Skeletal muscle satellite cell (primary cell): ENCODE measurements around the gene PDLIM1.
A peak's percentile ranks its signal among the peaks of the same experiment; 100 is the strongest.

Experiments used
- H3K27me3 ChIP-seq: 2 replicates; pipeline ENCODE4 v1.7.0; 2013; ENCODE audit warnings: low read length; ENCODE audit not compliant: control insufficient read depth, insufficient read depth
- H3K36me3 ChIP-seq: 2 replicates; pipeline ENCODE4 v1.7.0; 2013; ENCODE audit warnings: mild to moderate bottlenecking, control low read depth, low read length; ENCODE audit not compliant: insufficient read depth
- H3K4me1 ChIP-seq: 2 replicates; pipeline ENCODE4 v1.7.0; 2013; ENCODE audit warnings: low read length; ENCODE audit not compliant: control insufficient read depth, insufficient read depth
- H3K4me2 ChIP-seq: 2 replicates; pipeline ENCODE4 v1.7.0; 2013; ENCODE audit warnings: mild to moderate bottlenecking, low read length
- H3K4me3 ChIP-seq: 2 replicates; pipeline ENCODE4 v1.7.0; 2013; ENCODE audit warnings: low read length
- H3K9ac ChIP-seq: 2 replicates; pipeline ENCODE4 v1.7.0; 2013; ENCODE audit warnings: mild to moderate bottlenecking, low read depth, low read length, moderate library complexity
- H3K9me3 ChIP-seq: replicated peaks from 2 replicates; pipeline ENCODE4 v1.7.0; 2013; ENCODE audit warnings: mild to moderate bottlenecking, control low read depth, low read length

PDLIM1 gene

DNA sequence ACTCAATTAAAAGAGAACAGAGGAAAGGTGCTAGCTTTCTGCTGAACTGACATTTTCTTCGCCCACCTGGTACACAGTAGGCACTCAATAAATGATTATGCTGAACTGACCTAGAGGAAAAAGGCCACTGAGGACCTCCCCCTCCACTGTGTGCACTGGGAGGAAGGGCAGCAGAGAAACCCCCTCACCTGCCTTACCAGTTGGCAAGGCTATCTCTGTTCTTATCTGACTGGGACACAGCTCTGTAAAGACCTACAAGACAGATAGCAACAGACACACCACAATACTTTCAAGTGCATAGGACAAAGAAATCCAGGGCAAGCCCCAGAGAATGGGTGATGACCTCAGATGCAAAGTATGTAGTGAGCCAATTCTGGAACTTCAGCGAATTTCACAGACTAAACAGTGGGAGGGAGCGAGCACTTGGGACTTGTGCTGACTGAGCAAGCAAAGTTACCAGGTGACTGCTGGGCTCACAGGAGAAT, 30.4 kb downstream of the PDLIM1 start:
- Histone ChIP-seq H3K36me3 (no peaks in the 10 kb centered on the region), H3K27me3 (no peaks in the 10 kb centered on the region), H3K9ac (peak overlapping the region; percentile 66), H3K4me3 (peak overlapping the region; percentile 48), H3K4me2 (peak overlapping the region; percentile 72), H3K9me3 (no peaks in the 10 kb centered on the region), H3K4me1 (peaks cover 16% of the 10 kb centered on the region)

DNA sequence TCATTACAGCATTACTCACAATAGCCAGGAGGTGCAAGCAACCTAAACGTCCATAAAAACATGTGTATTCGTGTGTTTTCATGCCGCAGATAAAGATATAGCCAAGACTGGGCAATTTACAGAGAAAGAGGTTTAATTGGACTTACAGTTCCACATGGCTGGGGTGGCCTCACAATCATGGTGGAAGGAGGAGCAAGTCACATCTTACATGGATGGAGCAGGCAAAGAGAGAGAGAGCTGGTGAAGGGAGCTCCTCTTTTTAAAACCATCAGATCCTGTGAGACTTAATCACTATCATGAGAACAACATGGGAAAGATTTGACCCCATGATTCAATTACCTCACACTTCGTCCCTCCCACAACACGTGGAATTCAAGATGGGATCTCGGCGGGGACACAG, 33.0 kb downstream of the PDLIM1 start:
- peaks cover 1% of the 10 kb centered on the region for H3K27me3 ChIP-seq

DNA sequence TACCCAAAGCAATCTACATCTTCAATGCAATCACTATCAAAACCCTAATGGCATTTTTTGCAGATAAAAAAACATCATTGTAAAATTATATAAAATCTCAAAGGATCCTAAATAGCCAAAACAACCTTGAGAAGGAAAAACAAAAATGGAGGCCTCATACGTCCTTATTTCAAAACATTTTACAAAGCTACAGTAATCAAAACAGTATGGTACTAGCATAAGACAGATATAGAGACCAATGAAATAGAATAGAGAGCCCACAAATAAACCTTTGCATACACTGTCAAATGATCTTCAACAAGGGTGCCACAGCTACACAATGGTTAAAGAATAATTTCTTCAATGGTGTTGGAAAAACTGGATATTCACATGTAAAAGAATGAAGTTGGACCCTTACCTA, 34.5 kb downstream of the PDLIM1 start:
- H3K9me3 ChIP-seq, result no peaks in the 10 kb centered on the region
- H3K36me3 ChIP-seq, result no peaks in the 10 kb centered on the region
- peaks cover 6% of the 10 kb centered on the region for H3K27me3 ChIP-seq

More for the DNA sequence above, 33.0 kb downstream of the PDLIM1 start:
- Histone ChIP-seq H3K36me3 (no peaks in the 10 kb centered on the region), H3K4me1 (peaks cover 16% of the 10 kb centered on the region), H3K9ac (no peak overlapping the region), H3K4me2 (no peak overlapping the region), H3K4me3 (no peak overlapping the region), H3K9me3 (no peaks in the 10 kb centered on the region)

DNA sequence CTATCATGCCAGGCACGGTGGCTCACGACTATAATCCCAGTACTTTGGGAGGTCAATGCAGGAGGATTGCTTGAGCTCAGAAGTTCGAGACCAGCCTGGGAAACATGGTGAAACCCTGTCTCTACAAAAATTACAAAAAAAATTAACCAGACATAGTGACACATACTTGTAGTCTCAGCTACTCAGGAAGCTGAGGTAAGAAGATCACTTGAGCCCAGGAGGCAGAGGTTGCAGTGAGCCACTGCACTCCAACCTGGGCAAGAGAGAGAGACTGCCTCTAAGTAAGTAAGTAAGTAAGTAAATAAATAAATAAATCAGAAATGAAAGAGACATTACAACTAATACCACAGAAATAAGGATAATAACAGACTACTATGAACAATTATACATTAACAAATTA, 36.2 kb downstream of the PDLIM1 start:
- Histone ChIP-seq H3K36me3 (no peaks in the 10 kb centered on the region), H3K9me3 (no peaks in the 10 kb centered on the region), H3K4me1 (no peaks in the 10 kb centered on the region)

More for the DNA sequence above, 34.5 kb downstream of the PDLIM1 start:
- Histone ChIP-seq H3K4me3 (no peak overlapping the region), H3K9ac (no peak overlapping the region), H3K4me1 (peaks cover 13% of the 10 kb centered on the region), H3K4me2 (no peak overlapping the region)

DNA sequence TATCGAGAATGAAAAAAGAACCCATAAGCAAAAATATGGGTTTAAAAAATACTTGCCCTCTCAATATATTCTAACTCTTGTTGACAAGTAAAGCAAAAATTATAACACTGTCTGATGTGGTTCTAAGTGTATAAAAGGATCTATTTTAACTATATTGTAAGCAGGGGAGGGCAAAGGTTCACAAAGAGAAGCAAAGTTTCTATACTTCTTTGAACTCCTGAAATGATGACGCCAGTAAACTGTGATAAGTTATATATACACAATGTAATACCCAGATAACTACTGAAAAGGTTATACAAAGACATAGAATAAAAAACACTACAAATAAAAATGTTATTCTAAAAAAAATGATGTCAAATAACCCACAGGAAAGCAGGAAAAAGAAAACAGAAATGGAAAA, 37.1 kb downstream of the PDLIM1 start:
- no peaks in the 10 kb centered on the region for H3K9me3 ChIP-seq
- H3K4me2 ChIP-seq, result no peak overlapping the region
- H3K4me3 ChIP-seq, result no peak overlapping the region
- no peak overlapping the region for H3K9ac ChIP-seq
- no peaks in the 10 kb centered on the region for H3K4me1 ChIP-seq
- peaks cover 6% of the 10 kb centered on the region for H3K27me3 ChIP-seq
- no peaks in the 10 kb centered on the region for H3K36me3 ChIP-seq

More for the DNA sequence above, 36.2 kb downstream of the PDLIM1 start:
- Histone ChIP-seq H3K9ac (no peak overlapping the region), H3K4me2 (no peak overlapping the region), H3K27me3 (peaks cover 6% of the 10 kb centered on the region), H3K4me3 (no peak overlapping the region)

DNA sequence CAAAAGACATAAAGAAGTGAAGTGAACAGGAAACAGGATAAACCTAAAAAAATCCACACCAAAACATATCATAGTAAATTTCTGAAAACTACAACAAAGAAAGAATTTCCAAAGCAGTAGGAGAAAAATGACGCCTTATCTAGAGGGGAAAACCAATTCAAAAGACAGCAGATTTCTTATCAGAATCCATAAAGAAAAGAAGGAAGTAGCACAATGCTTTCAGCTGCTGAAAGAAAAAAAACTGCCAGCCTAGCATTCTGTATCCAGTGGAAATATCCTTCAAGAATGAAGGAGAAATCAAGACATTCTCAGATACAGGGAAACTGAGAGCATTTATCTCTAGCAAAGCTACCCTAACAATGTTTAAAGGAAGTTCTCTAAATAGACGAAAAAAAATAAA, 37.8 kb downstream of the PDLIM1 start:
- Histone ChIP-seq H3K4me1 (peaks cover under 1% of the 10 kb centered on the region), H3K4me2 (no peak overlapping the region), H3K4me3 (no peak overlapping the region), H3K36me3 (no peaks in the 10 kb centered on the region), H3K9me3 (no peaks in the 10 kb centered on the region), H3K9ac (no peak overlapping the region), H3K27me3 (peaks cover 6% of the 10 kb centered on the region)

DNA sequence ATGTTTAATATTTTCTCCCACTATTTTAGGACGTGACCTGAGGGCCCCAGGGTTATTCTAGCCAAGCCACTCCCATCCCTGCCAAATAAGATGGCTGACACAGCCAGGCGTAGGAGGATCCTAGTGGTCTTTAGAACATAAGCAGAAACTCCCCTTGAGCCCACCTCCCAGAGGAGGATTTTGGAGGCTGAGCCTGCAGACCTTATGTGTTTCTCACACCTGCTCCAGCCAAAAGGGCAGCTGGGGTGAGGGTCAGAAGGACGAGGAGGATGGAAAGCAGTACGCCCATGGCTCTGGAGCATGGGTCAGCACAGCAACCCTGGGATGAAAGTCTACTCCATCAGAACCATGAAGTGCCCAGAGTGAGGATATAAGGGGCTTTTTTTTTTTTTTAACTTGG, 39.9 kb downstream of the PDLIM1 start:
- H3K9ac ChIP-seq, result no peak overlapping the region
- no peak overlapping the region for H3K4me2 ChIP-seq
- H3K36me3 ChIP-seq, result no peaks in the 10 kb centered on the region
- H3K9me3 ChIP-seq, result no peaks in the 10 kb centered on the region
- peaks cover 6% of the 10 kb centered on the region for H3K27me3 ChIP-seq
- no peak overlapping the region for H3K4me3 ChIP-seq
- peaks cover 16% of the 10 kb centered on the region for H3K4me1 ChIP-seq

DNA sequence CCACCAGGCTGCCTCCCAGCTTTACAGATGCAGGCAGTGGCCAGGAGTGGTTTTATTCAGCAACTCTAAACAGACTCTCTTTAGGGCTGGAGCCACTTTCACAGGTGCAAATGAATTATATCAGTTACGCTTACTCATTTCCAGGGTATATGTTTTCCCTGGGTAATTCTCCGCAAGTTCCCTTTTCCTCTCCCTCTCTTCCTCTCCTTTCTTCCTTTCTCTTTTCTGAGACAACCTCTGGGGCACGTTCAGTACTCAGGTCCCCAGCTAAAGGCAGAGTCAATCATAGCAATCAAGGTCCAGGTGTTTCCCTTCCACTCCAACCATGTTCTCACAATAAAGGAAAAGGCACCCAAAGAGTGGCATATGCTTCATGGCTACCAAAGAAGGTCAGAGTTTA, 41.3 kb downstream of the PDLIM1 start:
- no peak overlapping the region for H3K9ac ChIP-seq
- peaks cover 6% of the 10 kb centered on the region for H3K27me3 ChIP-seq
- H3K4me2 ChIP-seq, result no peak overlapping the region
- H3K4me1 ChIP-seq, result peaks cover 16% of the 10 kb centered on the region
- no peaks in the 10 kb centered on the region for H3K36me3 ChIP-seq
- no peak overlapping the region for H3K4me3 ChIP-seq
- H3K9me3 ChIP-seq, result no peaks in the 10 kb centered on the region

DNA sequence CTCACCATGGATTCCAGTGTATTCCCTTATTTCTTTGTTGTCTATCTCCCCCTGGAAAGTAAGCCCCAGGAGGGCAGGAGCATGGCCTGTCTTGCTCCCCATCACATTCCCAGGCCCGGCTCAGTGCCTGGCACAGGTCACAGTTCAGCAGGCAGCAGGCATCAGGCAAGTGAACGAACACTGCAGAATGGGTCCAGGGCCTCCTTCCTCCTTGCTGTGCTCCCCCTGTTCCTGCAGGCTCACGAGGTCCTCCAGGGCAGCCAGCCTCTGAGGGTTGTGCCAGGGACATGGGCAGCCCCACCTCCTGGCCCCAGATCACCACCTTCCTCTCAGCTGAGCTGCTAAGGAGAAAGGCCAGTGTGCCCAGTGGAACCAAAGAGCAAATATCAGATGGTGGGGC, 41.8 kb downstream of the PDLIM1 start:
- Histone ChIP-seq H3K36me3 (no peaks in the 10 kb centered on the region), H3K27me3 (peaks cover 6% of the 10 kb centered on the region), H3K4me1 (peaks cover 16% of the 10 kb centered on the region), H3K9ac (no peak overlapping the region), H3K4me3 (no peak overlapping the region), H3K4me2 (no peak overlapping the region), H3K9me3 (no peaks in the 10 kb centered on the region)

DNA sequence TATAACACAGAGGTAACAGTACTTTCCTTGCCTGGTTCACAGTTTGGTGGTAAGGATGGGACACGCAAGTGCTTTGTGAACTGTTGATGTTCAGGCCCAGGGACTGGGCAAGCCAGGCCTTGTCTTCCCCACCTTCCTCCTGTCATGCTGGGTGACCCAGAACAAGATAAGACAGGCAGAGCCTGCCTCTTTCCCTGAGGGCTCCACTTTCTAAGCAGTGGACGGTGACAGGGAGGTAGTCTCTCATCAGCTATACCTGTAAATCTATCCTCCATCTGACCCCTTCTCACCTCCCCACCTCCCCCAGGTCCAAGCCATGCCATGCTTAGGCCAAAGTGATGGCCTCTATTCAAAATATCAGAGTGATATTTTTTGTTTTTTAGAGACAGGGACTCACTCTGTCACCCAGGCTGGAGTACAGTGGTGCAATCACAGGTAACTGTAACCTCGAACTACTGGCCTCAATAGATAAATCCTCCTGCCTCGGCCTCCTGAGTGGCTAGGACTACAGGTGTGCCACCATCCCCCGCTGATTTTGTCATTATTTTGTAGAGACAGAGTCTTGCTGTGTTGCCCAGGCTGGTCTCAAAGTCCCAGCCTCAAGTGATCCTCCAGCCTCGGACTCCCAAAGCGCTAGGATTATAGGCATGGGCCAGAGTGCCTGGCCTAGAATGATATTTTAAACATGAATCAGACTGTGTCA, 42.8 kb downstream of the PDLIM1 start:
- peaks cover 6% of the 10 kb centered on the region for H3K27me3 ChIP-seq
- no peaks in the 10 kb centered on the region for H3K9me3 ChIP-seq
- H3K4me1 ChIP-seq, result peaks cover 16% of the 10 kb centered on the region
- H3K36me3 ChIP-seq, result no peaks in the 10 kb centered on the region
- no peak overlapping the region for H3K4me2 ChIP-seq
- no peak overlapping the region for H3K9ac ChIP-seq
- no peak overlapping the region for H3K4me3 ChIP-seq

DNA sequence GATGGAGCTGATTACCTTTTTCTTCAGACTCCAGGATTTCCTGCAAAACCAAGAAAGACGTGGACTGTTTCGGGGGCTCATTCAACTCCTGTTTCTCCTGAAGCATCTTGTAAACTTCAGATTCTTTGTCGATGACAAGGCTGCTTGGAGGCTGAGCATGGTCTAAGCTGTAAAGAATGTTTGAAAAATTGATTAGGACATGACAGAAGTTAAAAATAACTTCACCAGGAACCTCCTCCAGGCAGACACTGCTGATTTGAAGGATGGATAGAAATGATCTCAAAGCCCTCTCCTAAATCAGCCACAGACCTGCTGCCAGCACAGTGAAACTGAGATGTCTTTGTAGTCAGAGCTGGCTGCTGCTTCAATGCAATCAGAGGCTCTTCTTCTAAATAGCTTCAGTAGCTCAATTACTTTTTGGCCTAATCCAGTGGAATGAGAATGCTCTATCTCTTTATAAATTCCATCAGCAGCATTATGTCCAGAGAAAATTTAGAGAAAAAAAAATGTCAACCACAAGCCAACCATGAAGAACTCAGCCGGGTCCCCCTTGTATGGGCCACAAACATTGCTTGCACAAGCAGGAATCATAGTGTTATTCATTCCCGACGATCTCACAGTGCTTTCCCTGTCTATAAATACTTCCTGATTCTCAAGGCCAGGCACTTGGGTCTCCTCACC, 43.5 kb downstream of the PDLIM1 start:
- Histone ChIP-seq H3K9me3 (no peaks in the 10 kb centered on the region), H3K9ac (no peak overlapping the region), H3K36me3 (no peaks in the 10 kb centered on the region), H3K27me3 (no peaks in the 10 kb centered on the region), H3K4me2 (peak overlapping the region; percentile 16), H3K4me3 (no peak overlapping the region), H3K4me1 (peaks cover 16% of the 10 kb centered on the region)
